Hematopoietic multipotent progenitor cell treated with erythropoietin and hydrocortisone succinate and interleukin-3 and kit ligand, for 6 days (in vitro differentiated cells): Measurements from ENCODE around the gene PEX1.
A peak's percentile ranks its signal among the peaks of the same experiment; 100 is the strongest.
"Not testable (repeated sequence)": the region's sequence is repeated elsewhere in the genome, so short reads cannot be mapped to it uniquely, and the experiment has no call there.

ENCODE experiments used
- DNase-seq: peaks from one replicate; pipeline ENCODE4 v3.0.0-alpha.2; 2015

PEX1 gene

GRCh38 chr7:92528188-92528957, at the start of gene PEX1, which contains the start of gene RBM48:
Gene PEX1 (minus strand): TSS chr7:92528520. CDS start chr7:92528435, 85 bp downstream.
Gene RBM48 (plus strand): TSS chr7:92528795. CDS start chr7:92528814, 19 bp downstream.
- DNase-seq = peak; percentile 100

GRCh38 chr7:92576296-92576695, 48.0 kb upstream of the PEX1 start:
- DNase-seq = no peak

DNA sequence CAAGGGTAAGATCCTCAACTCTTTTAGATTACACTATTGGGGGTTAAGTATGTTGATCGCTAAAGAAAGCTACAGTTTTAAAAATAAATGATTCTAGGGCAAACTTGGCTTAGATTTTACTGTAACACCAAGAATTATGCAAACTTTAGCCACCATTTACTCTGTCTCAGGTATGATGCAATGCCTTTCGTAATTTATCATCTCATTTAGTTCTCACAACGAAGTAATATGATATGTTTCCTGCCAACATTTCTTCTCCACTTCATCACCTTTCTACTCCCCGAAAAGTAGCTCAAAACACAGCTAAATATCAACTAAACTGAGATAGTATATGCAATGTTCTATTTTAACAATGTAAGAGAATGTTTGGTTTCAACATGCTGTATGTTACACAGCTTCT, 40.8 kb upstream of the PEX1 start:
- DNase-seq = peak; percentile 39

- no peak for DNase-seq
These were observed 39.1 kb upstream of the PEX1 start for GRCh38 chr7:92567460-92567859.

DNA sequence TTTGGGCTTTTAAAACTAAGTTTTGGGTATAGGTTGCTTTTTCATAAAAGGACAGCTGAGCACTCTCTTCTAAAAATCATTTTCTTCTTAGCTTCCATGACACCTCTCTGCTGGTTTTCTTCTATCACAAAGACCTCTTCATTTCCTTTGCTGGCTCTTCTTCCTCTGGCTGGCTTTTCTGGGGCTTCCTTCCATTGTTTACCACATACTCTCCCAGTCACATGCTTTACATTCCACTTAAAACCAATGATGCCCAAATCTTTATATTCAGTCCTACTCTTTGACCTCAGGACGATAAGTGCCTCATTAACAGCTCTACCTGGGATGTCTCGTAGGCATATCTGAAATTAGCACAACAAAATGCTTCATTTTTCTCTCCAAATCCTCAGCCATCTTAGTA, 35.0 kb upstream of the PEX1 start:
- DNase-seq = no peak

DNA sequence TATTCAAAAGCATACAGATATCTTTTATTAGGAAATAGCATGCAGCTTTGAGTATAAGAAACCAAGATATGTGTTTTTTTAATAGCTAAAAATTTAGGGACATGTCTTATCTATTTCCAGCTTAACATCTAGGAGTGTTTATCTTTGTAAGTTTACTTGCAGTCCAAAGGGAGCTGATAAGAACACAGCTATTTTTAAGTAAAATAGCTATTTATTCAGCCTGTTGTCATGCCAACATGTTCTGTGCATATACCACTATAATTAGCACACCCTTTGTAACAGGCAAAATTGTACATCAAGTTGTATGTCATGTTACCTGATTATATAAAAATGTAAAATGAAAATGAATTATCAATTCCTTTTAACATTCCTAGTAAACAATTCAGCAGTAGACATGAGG, 32.3 kb upstream of the PEX1 start:
- DNase-seq = peak; percentile 20

GRCh38 chr7:92557808-92558362, 29.6 kb upstream of the PEX1 start:
- no peak for DNase-seq

GRCh38 chr7:92557249-92557648, 28.9 kb upstream of the PEX1 start:
- DNase-seq = no peak

DNA sequence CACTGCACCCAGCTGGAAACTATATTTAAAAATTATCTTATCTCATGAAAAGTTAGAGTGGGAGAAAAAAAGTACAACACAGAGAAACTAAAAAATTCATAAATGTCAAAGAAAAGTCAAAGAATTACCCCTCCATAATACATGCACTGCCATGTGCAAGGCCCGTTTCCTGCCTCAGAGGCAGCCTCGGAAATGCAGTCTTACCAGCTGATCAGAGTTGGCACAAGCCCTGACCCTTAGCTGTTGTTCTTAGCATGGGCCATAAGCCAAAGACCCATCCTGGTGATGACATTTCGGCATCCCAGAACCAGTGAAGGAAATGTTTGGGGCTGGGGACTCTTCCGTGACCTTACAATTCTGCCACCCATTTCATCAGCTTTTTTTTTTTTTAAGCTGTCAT, 21.9 kb upstream of the PEX1 start:
- no peak for DNase-seq

- no peak for DNase-seq
These were observed 19.3 kb upstream of the PEX1 start for GRCh38 chr7:92547579-92547978.

DNA sequence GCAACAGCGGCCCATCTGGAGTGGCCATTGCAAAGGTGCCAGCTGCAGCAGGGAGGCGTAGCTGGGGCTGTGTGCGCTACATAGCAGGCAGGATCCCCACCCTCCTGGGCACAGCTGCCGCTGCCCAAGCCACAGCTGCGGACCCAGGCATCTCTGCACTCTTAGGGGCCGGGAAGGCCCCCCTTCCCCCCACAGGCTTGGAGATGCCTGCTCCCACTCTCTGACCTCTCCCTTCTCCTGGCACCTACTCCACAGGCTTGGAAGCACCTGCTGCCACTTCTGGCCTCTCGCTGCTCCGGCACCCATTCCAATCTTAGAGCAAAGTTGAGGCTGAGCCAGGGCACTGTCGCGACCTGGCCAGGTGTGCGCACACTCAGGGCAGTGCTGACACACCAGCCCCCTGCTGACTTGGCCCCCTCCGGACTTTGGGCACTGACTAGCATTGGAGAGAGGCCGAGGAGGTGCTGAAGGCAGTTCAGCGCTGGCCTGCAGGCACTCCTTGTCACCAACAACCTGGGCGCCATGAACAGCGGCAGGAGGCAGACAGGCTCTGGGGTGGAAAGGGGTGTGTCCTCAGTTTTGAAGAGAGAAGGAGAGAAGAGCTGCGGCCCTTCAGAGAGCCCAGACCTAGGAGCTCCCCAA, 18.7 kb upstream of the PEX1 start:
- no peak for DNase-seq

DNA sequence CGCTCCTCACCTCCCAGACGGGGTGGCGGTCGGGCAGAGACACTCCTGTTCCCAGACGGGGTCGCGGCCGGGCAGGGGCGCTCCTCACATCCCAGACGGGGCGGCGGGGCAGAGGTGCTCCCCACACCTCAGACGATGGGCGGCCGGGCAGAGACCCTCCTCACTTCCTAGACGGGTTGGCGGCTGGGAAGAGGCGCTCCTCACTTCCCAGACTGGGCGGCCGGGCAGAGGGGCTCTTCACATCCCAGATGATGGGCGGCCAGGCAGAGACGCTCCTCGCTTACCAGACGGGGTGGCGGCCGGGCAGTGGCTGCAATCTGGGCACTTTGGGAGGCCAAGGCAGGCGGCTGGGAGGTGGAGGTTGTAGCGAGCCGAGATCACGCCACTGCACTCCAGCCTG, 16.8 kb upstream of the PEX1 start:
- not testable (repeated sequence) for DNase-seq

GRCh38 chr7:92543542-92543941, 15.2 kb upstream of the PEX1 start:
- not testable (repeated sequence) for DNase-seq

DNA sequence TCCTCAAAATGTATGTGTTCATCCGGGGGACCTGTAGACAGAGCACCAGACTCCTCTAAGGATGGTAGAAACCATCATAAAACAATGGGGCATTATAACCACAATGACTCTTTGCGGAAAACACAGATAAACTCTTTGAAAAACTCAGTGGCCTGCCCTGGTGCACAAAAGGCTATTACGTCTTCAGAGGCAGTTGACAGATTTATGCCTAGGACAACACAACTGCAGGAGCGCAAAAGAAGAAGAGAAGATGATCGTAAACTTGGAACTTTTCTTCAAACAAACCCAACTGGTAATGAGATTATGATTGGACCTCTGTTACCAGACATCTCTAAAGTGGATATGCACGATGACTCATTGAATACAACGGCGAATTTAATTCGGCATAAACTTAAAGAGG, 6.3 kb upstream of the PEX1 start:
- DNase-seq = no peak

DNA sequence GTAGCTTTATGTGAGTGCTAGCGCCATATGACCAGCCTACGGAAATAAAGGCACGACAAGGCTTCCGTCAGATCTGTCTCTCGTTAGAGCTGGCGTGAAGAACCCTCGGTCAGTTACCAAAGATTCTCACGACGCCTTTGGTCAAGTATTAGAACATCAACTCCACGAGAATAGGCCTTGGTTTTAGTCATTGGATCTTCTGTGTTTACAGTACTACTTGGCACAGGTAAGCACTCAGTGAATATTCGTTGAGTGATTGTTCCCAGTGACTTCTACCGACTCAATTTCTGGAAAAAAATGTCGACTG, 591 bp upstream of the PEX1 start:
- DNase-seq = no peak

DNA sequence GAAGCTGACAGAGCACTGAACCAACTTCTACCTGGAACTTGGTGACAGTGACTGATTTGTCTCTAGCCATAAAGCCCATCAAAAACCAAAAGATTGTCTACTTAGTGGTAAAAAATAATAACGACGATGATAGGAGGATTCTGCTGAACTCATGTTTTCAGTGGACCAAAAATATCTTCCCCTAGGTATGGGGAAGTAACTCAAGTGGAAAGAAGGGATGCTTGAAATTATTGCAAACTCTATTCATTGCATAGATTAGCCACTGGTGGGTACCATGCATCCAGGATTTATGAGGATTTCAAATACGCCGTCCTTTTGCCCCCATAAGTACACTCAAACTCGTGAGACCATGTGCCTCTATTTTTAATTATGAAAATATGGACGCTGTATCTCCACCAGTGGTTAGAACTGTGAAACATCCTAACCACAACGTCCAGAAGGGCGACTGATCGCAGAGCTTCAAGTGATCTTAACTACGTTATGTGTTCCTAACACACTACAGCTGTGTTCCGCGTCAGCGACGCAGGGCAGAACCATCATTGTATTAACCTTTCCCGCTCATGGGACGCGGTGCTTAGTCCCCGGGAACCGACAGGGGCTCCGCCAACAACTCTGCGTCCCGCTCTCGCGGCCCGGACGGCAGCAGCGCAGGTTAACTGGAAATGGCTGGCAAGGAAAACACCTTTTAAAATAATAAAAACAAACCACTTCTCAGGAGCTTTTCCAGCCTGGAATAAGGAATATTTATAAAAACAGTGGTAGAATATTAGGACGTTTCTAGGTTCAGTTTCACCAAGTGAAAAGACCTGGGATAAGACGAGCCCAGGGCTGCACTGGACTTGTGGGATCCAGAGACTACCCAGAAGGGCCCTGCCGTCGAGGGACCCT, 776 bp downstream of the PEX1 start:
- peak; percentile 83 for DNase-seq

- no peak for DNase-seq
These were observed 5.2 kb downstream of the PEX1 start for GRCh38 chr7:92523110-92523509.

DNA sequence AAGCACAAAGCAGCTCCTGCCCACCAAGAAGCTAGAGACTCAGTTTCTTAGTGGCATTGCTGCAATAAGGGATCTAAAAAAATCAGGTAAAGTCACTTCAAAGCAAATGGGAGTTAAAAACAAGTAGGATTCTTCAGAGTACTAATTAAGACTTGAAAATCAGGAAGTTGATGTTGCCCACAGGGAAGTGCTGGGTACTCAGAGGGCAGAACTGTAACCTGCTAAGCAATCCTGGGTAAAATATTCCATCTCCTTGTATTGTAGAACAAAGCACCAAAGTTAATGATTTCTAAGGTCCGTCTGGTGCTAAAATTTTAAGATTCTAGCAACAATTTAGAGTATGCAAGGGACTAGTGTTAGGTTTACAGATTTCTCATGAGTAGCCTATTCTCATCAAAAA, 8.3 kb downstream of the PEX1 start:
- no peak for DNase-seq

GRCh38 chr7:92517631-92518030, 10.7 kb downstream of the PEX1 start:
- no peak for DNase-seq

GRCh38 chr7:92513167-92513902, 15.0 kb downstream of the PEX1 start:
- DNase-seq = no peak

DNA sequence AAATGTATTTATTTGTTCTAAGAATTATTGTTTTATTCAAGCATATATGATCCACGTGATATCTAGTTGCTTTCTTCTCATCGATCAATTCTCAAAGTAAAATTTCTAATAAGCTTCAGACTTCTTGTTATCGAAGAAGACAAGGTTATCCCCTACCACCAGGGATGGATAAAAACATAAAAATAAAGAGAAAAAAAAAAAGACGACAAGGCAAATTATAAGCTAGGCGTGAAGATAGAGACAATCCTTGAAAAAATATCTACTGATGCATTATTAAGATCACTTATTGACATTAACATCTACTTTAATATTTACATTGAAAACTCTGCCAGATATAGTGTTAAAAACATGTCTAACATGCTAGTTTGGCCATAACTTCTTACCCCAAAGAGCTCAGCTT, 19.4 kb downstream of the PEX1 start:
- no peak for DNase-seq

DNA sequence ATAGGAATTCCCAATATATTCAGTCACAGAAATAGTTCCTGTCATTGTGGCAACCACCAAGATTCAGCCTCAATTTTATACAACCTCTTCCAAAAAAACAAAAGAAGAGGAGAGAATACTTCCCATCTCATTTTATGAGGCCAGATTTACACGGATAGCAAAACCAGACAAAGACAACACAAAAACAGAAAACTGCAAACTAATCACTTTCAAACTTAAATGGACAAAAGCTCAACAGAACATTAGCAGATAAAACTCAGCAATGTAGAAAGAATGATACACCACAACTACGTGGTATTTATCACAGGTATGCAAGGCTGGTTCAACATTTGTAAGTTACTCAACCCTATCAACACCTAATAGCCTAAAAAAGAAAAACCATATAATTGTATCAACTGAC, 22.0 kb downstream of the PEX1 start:
- no peak for DNase-seq

DNA sequence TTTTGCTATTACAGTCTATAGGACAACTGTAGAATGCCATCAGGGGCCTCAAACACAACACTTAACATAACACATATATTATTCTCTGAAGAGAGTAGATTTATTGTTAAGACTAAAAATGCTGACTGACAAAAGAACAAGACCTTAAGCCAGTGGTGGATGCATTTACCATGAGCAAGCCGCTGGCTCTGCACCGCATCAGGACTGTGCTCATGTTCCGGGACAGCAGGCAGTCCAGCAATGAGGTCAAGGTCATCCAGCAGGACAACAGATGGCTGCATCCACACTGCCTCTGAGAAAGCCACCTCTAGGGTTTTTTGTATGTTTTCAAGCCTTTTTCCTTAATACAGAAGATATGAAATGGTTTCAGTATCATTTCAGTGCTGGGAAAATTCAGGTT, 23.8 kb downstream of the PEX1 start:
- no peak for DNase-seq
